ENCODE measurements around the gene CES1.
"Not testable (repeated sequence)": the region's sequence is repeated elsewhere in the genome, so short reads cannot be mapped to it uniquely, and the experiment has no call there.

The CES1 gene

GRCh38 chr16:55773859-55774549 is 58.9 kb downstream of the CES1 start:
- Histone ChIP-seq H2AFZ (ENCODE audit: low read length) (no peak overlapping the region), H3K36me3 (ENCODE audit: insufficient read depth, low read length) (no peaks in the 10 kb centered on the region), H4K20me1 (ENCODE audit: insufficient read depth, low read length) (no peaks in the 10 kb centered on the region), H3K4me1 (ENCODE audit: insufficient read depth, low read length, severe bottlenecking) (no peaks in the 10 kb centered on the region), H3K4me3 (ENCODE audit: low read depth, low read length, poor library complexity, severe bottlenecking) (no peak overlapping the region), H3K79me2 (ENCODE audit: insufficient read depth, low read length) (no peaks in the 10 kb centered on the region), H3F3A (ENCODE audit: insufficient read depth, low read length) (no peaks in the 10 kb centered on the region), H3K27ac (ENCODE audit: low read depth, low read length, poor library complexity, severe bottlenecking) (no peak overlapping the region), H3K27me3 (ENCODE audit: insufficient read depth, low read length) (no peaks in the 10 kb centered on the region), H3K4me2 (ENCODE audit: low read length) (no peak overlapping the region), H3K9me3 (ENCODE audit: low read length) (no peaks in the 10 kb centered on the region), H3K9ac (ENCODE audit: low read length) (no peak overlapping the region), H3K9me2 (ENCODE audit: low read depth, low read length) (no peaks in the 10 kb centered on the region)
- TF ChIP-seq EZH2 (IDR thresholded peaks at IDR 0.05; ENCODE audit: borderline replicate concordance, low read length) (no peak), CTCF (IDR thresholded peaks at IDR 0.05; ENCODE audit: low read length) (no peak)

GRCh38 chr16:55765161-55765560 is 67.7 kb downstream of the CES1 start:
- Histone ChIP-seq H3K4me1 (ENCODE audit: insufficient read depth, low read length, severe bottlenecking) (no peaks in the 10 kb centered on the region), H4K20me1 (ENCODE audit: insufficient read depth, low read length) (no peaks in the 10 kb centered on the region), H3K79me2 (ENCODE audit: insufficient read depth, low read length) (no peaks in the 10 kb centered on the region), H3K27ac (ENCODE audit: low read depth, low read length, poor library complexity, severe bottlenecking) (no peak overlapping the region), H3K4me2 (ENCODE audit: low read length) (no peak overlapping the region), H3K4me3 (ENCODE audit: low read depth, low read length, poor library complexity, severe bottlenecking) (no peak overlapping the region), H3K27me3 (ENCODE audit: insufficient read depth, low read length) (no peaks in the 10 kb centered on the region), H3K9ac (ENCODE audit: low read length) (no peak overlapping the region), H3K9me2 (ENCODE audit: low read depth, low read length) (no peaks in the 10 kb centered on the region), H3K36me3 (ENCODE audit: insufficient read depth, low read length) (no peaks in the 10 kb centered on the region), H2AFZ (ENCODE audit: low read length) (no peak overlapping the region), H3K9me3 (ENCODE audit: low read length) (no peaks in the 10 kb centered on the region), H3F3A (ENCODE audit: insufficient read depth, low read length) (no peaks in the 10 kb centered on the region)
- TF ChIP-seq EZH2 (IDR thresholded peaks at IDR 0.05; ENCODE audit: borderline replicate concordance, low read length) (no peak), CTCF (IDR thresholded peaks at IDR 0.05; ENCODE audit: low read length) (no peak)

GRCh38 chr16:55760310-55761001 is 72.4 kb downstream of the CES1 start:
- no peak overlapping the region for H3K4me2 ChIP-seq (ENCODE audit: low read length)
- no peak overlapping the region for H3K4me3 ChIP-seq (ENCODE audit: low read depth, low read length, poor library complexity, severe bottlenecking)
- no peaks in the 10 kb centered on the region for H3K9me2 ChIP-seq (ENCODE audit: low read depth, low read length)
- H3K79me2 ChIP-seq (ENCODE audit: insufficient read depth, low read length): no peaks in the 10 kb centered on the region
- H3K27me3 ChIP-seq (ENCODE audit: insufficient read depth, low read length): no peaks in the 10 kb centered on the region
- no peaks in the 10 kb centered on the region for H3F3A ChIP-seq (ENCODE audit: insufficient read depth, low read length)
- H3K9me3 ChIP-seq (ENCODE audit: low read length): no peaks in the 10 kb centered on the region
- no peak overlapping the region for H3K27ac ChIP-seq (ENCODE audit: low read depth, low read length, poor library complexity, severe bottlenecking)
- H2AFZ ChIP-seq (ENCODE audit: low read length): no peak overlapping the region
- H4K20me1 ChIP-seq (ENCODE audit: insufficient read depth, low read length): no peaks in the 10 kb centered on the region
- H3K4me1 ChIP-seq (ENCODE audit: insufficient read depth, low read length, severe bottlenecking): no peaks in the 10 kb centered on the region
- no peaks in the 10 kb centered on the region for H3K36me3 ChIP-seq (ENCODE audit: insufficient read depth, low read length)
- TF ChIP-seq EZH2 (IDR thresholded peaks at IDR 0.05; ENCODE audit: borderline replicate concordance, low read length): no peak
- no peak overlapping the region for H3K9ac ChIP-seq (ENCODE audit: low read length)

- H3K79me2 ChIP-seq (ENCODE audit: insufficient read depth, low read length); H3K27ac ChIP-seq (ENCODE audit: low read depth, low read length, poor library complexity, severe bottlenecking); H2AFZ ChIP-seq (ENCODE audit: low read length); H3K4me1 ChIP-seq (ENCODE audit: insufficient read depth, low read length, severe bottlenecking); H3K4me3 ChIP-seq (ENCODE audit: low read depth, low read length, poor library complexity, severe bottlenecking); H3K4me2 ChIP-seq (ENCODE audit: low read length); H3K27me3 ChIP-seq (ENCODE audit: insufficient read depth, low read length); H3K9ac ChIP-seq (ENCODE audit: low read length); H3K9me2 ChIP-seq (ENCODE audit: low read depth, low read length); H4K20me1 ChIP-seq (ENCODE audit: insufficient read depth, low read length); H3K9me3 ChIP-seq (ENCODE audit: low read length); H3K36me3 ChIP-seq (ENCODE audit: insufficient read depth, low read length); H3F3A ChIP-seq (ENCODE audit: insufficient read depth, low read length): not testable (repeated sequence)
Measured at GRCh38 chr16:55759965-55760309, 73.0 kb downstream of the CES1 start.

GRCh38 chr16:55757595-55758527 is 75.0 kb downstream of the CES1 start:
- not testable (repeated sequence) for H3K27ac ChIP-seq (ENCODE audit: low read depth, low read length, poor library complexity, severe bottlenecking); H3K9me3 ChIP-seq (ENCODE audit: low read length); H3K4me2 ChIP-seq (ENCODE audit: low read length); H3K79me2 ChIP-seq (ENCODE audit: insufficient read depth, low read length); H2AFZ ChIP-seq (ENCODE audit: low read length); H3K36me3 ChIP-seq (ENCODE audit: insufficient read depth, low read length); H3K9ac ChIP-seq (ENCODE audit: low read length); H3F3A ChIP-seq (ENCODE audit: insufficient read depth, low read length); H3K27me3 ChIP-seq (ENCODE audit: insufficient read depth, low read length); H3K4me1 ChIP-seq (ENCODE audit: insufficient read depth, low read length, severe bottlenecking); H3K4me3 ChIP-seq (ENCODE audit: low read depth, low read length, poor library complexity, severe bottlenecking); H4K20me1 ChIP-seq (ENCODE audit: insufficient read depth, low read length); H3K9me2 ChIP-seq (ENCODE audit: low read depth, low read length)

Measured in OCI-LY1 (cell line).